ENCODE results near the gene MYBPH.

Gene MYBPH

DNA sequence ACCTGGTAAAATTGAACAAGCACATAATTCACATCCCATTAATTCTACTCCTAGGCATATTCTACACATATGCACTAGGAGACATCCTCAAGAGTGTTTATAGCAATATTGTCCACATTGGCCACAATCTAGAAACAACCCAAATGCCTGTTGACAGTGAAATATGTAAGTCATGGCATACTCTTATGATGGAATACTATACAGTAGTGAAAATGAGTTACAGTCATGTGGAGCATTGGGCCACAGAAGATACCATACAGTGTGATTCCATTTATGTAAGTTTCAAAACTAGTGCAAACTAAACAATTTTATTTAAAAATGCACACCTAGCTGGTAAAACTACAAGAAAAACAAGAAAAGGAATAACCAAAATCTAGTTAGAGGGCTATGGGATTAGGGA is 34.7 kb upstream of the MYBPH start:
- H3K4me1 ChIP-seq (ENCODE audit: insufficient read depth, low read length), result no peaks in the 10 kb centered on the region
- no peak overlapping the region for H3K4me3 ChIP-seq (ENCODE audit: low read length)
- no peaks in the 10 kb centered on the region for H3K36me3 ChIP-seq (ENCODE audit: insufficient read depth, low read length)
- no peaks in the 10 kb centered on the region for H3K9me3 ChIP-seq (ENCODE audit: low read length)
- no peak overlapping the region for H2AFZ ChIP-seq (ENCODE audit: low read depth, low read length)
- peaks cover 3% of the 10 kb centered on the region for H3K27me3 ChIP-seq (ENCODE audit: insufficient read depth, low read length)

DNA sequence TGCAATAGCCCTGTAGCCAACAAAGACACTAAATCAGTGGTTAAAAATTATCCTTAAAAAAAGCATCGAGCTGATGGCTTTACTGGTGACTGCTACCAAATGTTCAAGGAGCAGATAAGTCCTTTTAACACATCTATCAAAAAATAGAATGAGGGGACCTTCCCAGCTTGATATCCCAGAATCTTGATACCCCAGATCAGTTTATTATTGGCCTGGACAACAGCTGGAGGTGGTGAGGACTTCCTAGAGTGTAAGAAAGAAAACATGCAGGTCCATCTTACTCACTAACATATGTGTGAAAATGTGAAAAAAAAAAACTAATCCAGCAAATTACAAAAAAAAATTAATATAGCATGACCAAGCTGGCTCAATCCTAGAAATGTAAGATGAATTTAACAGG is 32.6 kb upstream of the MYBPH start:
- Histone ChIP-seq H3K9me3 (ENCODE audit: low read length) (no peaks in the 10 kb centered on the region), H3K27me3 (ENCODE audit: insufficient read depth, low read length) (peaks cover 4% of the 10 kb centered on the region), H2AFZ (ENCODE audit: low read depth, low read length) (no peak overlapping the region), H3K4me3 (ENCODE audit: low read length) (no peak overlapping the region), H3K36me3 (ENCODE audit: insufficient read depth, low read length) (no peaks in the 10 kb centered on the region), H3K4me1 (ENCODE audit: insufficient read depth, low read length) (no peaks in the 10 kb centered on the region)

DNA sequence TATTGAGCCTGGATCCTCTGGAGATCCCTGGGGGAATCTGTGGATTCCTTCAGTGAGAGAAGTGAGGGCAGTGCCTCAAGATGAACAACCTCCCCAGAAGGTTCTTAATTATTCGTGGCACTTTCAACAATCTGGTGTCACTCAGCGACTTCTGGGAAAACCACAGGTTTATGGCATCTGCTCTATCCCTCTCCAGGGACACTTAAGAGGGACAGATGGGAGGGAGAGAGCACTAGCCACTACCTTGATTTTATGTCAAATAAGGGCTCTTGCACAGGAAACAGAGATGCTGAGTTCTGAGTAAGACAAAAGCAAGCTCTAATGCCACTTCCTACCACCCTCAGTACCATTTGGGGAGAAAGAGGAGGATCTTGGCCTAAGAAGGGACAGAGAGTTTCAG is 32.1 kb upstream of the MYBPH start:
- Histone ChIP-seq H3K4me3 (ENCODE audit: low read length) (no peak overlapping the region), H3K27me3 (ENCODE audit: insufficient read depth, low read length) (peaks cover 4% of the 10 kb centered on the region), H3K4me1 (ENCODE audit: insufficient read depth, low read length) (no peaks in the 10 kb centered on the region)

DNA sequence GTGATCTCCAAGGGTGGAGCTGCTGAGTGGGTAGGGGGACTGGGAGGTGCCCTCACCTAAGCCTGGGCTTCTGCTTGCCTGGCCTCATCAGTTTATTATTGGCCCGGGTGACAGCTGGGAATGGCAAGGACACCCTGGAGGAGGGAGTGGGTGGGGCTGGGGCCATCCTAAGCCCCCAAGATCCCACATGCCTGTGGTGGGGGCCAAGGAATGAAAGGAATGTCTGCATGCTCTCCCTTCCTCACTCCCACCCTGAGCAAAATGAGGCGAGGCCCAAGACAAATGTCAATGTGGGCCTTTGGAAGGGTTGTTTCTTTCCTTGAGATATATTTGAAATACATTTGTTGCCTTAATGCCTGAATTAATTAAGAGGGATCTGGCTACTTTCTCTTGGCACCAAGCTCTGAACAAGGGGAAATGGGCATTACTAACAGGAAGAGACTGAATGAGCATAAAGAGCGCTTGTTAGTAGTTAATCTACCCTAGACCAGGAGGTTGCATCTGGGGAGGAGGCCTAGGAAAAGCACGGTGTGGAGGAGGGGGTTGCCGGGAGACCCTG is 30.6 kb upstream of the MYBPH start:
- H2AFZ ChIP-seq (ENCODE audit: low read depth, low read length), result no peak overlapping the region
- H3K27me3 ChIP-seq (ENCODE audit: insufficient read depth, low read length), result peaks cover 10% of the 10 kb centered on the region
- no peaks in the 10 kb centered on the region for H3K36me3 ChIP-seq (ENCODE audit: insufficient read depth, low read length)

More for the DNA sequence above, 32.1 kb upstream of the MYBPH start:
- no peaks in the 10 kb centered on the region for H3K9me3 ChIP-seq (ENCODE audit: low read length)
- H3K36me3 ChIP-seq (ENCODE audit: insufficient read depth, low read length), result no peaks in the 10 kb centered on the region
- no peak overlapping the region for H2AFZ ChIP-seq (ENCODE audit: low read depth, low read length)

DNA sequence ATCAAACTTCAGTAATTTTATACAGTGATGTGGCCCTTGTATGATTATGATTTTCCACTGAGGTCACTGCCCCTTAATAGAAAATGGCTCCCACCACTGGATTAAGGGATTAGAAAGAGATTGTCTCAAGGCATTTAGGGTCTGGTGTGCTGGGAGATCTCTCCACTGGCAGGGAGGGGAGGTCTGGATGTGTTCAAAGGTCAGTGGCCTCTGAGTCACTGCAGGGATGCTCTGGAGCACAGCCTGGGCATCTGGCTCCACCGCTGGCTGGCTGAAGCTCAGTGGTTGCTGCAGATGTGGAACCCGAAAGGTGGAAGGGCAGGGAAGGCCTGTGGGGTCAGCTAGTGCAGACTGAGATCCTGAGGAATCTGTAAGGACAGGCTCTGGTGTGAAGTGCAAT is 29.1 kb upstream of the MYBPH start:
- Histone ChIP-seq H3K4me3 (ENCODE audit: low read length) (no peak overlapping the region), H3K27me3 (ENCODE audit: insufficient read depth, low read length) (peaks cover 10% of the 10 kb centered on the region), H3K36me3 (ENCODE audit: insufficient read depth, low read length) (no peaks in the 10 kb centered on the region), H2AFZ (ENCODE audit: low read depth, low read length) (no peak overlapping the region), H3K9me3 (ENCODE audit: low read length) (no peaks in the 10 kb centered on the region), H3K4me1 (ENCODE audit: insufficient read depth, low read length) (no peaks in the 10 kb centered on the region)

More for the DNA sequence above, 30.6 kb upstream of the MYBPH start:
- H3K4me1 ChIP-seq (ENCODE audit: insufficient read depth, low read length), result no peaks in the 10 kb centered on the region
- H3K4me3 ChIP-seq (ENCODE audit: low read length), result no peak overlapping the region
- no peaks in the 10 kb centered on the region for H3K9me3 ChIP-seq (ENCODE audit: low read length)

DNA sequence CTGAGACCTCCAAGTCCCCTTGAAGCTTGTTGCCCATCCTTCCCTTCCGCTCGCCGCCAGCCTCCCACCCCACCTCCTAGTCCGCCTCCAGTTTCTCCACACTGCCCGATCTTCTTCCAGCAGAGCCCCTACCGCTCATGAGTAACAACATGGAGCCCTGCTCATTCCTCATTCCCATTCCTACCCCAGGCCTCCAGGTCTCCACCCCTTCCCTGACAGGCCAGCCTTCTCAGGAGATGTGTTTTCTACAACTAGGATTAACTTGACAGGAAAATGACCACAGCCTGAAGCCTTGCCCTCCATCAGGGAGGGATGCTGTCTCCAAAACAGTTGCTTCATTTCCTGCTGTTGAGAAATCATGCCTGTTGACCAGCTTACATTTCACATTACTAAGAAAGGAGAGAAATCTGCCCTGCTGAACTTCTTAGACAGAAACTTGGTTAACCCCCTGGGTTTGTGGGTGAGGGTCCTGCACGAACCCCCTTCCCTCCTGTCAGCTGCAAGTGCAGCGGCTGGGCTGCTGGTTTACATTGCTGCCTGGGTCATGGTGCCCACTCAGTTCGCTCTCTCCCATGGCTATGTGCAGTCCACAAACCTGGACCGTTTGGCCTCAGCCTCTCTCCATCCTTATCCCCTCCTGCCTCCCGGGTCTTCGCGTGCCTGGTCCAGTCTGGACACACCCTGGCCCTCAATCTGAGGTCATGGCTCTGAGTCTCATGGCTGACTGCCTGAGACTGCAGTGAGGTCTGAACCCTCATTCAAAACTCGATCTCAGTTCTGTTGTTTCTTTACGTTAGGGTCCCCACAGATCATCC is 27.0 kb upstream of the MYBPH start:
- no peaks in the 10 kb centered on the region for H3K36me3 ChIP-seq (ENCODE audit: insufficient read depth, low read length)
- no peaks in the 10 kb centered on the region for H3K4me1 ChIP-seq (ENCODE audit: insufficient read depth, low read length)
- no peak overlapping the region for H3K4me3 ChIP-seq (ENCODE audit: low read length)
- no peaks in the 10 kb centered on the region for H3K9me3 ChIP-seq (ENCODE audit: low read length)
- H3K27me3 ChIP-seq (ENCODE audit: insufficient read depth, low read length), result peaks cover 10% of the 10 kb centered on the region
- no peak overlapping the region for H2AFZ ChIP-seq (ENCODE audit: low read depth, low read length)

DNA sequence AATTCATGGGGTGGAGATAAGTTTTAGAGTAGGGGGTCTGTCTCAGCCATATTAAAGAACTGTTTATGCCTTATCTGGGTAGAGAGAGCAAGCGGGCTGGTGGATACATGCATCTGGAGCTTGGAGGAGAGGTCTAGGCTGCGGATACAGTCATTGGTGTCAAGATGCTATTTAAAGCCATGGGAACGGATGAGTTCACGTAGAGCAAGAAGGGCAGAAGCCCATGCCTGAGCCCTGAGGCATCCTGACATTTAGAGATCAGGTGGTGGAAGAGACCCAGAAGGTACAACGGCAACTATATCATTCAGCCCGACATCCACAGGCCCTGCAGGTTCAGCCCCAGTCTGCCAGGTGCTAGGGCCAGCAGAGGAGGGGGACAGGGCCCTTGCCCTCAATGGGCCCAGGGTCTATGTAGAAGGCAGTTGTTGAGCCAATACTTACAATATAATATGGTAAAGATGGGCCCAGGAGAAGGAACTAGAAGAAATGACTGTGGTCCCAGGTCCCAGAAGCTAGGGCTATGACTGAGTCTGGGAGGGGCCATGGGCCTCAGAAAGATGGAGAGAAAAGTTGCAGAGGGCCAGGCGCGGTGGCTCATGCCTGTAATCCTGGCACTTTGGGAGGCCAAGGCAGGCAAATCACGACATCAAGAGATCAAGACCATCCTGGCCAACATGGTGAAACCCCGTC is 26.0 kb upstream of the MYBPH start:
- no peaks in the 10 kb centered on the region for H3K4me1 ChIP-seq (ENCODE audit: insufficient read depth, low read length)
- H3K4me3 ChIP-seq (ENCODE audit: low read length), result no peak overlapping the region
- H2AFZ ChIP-seq (ENCODE audit: low read depth, low read length), result no peak overlapping the region
- peaks cover 10% of the 10 kb centered on the region for H3K27me3 ChIP-seq (ENCODE audit: insufficient read depth, low read length)
- H3K9me3 ChIP-seq (ENCODE audit: low read length), result peaks cover 3% of the 10 kb centered on the region
- H3K36me3 ChIP-seq (ENCODE audit: insufficient read depth, low read length), result no peaks in the 10 kb centered on the region

DNA sequence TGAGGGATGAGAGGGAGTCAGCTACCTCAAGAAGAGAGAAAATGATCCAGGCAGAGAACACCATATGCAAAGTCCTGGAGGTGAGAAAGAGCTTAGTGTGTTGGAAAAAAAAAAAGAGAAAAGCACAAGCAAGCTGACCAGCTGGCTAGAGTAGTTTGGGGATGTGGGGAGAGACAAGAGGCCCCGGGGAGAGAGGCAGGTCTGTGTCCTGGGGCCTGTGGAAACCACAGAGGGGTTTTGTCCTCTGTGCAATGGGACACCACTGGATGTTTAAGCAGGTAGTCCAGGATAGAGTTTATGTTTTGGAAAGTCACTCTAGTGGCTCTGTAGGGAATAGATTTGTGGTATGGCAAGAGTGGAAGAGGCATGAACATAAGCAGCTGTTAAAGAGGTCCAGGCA is 25.3 kb upstream of the MYBPH start:
- H2AFZ ChIP-seq (ENCODE audit: low read depth, low read length), result no peak overlapping the region
- H3K27me3 ChIP-seq (ENCODE audit: insufficient read depth, low read length), result peaks cover 10% of the 10 kb centered on the region
- H3K36me3 ChIP-seq (ENCODE audit: insufficient read depth, low read length), result no peaks in the 10 kb centered on the region
- no peak overlapping the region for H3K4me3 ChIP-seq (ENCODE audit: low read length)
- H3K9me3 ChIP-seq (ENCODE audit: low read length), result peaks cover 3% of the 10 kb centered on the region
- H3K4me1 ChIP-seq (ENCODE audit: insufficient read depth, low read length), result no peaks in the 10 kb centered on the region

DNA sequence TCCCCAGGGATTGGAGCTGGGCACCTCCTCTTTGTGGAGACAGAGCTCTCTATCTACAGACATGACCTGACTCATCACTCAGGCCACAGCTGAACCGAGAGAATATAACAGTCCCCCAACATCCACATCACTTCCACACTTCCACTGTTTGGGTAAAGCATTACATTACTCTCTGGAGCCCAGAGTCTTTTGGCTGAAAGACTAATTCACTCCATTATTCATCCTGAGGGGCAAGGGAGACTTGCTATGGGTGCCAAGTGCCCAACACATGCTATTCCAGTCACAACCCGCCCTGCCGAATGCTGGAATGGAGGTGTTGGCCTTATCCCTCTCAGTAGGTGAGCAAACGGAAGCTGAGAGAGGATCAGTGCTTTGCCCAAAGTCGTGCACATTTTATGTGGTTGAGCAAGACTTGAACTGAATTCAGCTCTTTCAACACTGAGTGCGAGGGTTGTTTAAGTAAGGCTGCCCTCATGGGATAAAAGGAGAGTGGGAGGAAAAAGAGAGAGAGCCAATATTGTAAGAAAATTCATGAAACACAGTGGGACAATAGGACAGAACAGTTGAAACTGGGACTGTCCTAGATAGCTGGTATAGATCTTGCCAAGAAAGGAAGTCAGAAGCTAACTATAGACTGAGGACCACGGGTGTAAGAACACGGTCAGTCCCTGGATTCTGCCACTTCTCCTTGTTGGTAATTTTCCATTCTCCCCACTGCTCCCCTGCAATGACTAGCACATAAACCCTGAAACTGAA is 24.4 kb upstream of the MYBPH start:
- no peak overlapping the region for H3K4me3 ChIP-seq (ENCODE audit: low read length)
- H3K9me3 ChIP-seq (ENCODE audit: low read length), result peaks cover 3% of the 10 kb centered on the region
- peaks cover 10% of the 10 kb centered on the region for H3K27me3 ChIP-seq (ENCODE audit: insufficient read depth, low read length)
- H3K4me1 ChIP-seq (ENCODE audit: insufficient read depth, low read length), result no peaks in the 10 kb centered on the region
- no peaks in the 10 kb centered on the region for H3K36me3 ChIP-seq (ENCODE audit: insufficient read depth, low read length)
- no peak overlapping the region for H2AFZ ChIP-seq (ENCODE audit: low read depth, low read length)

DNA sequence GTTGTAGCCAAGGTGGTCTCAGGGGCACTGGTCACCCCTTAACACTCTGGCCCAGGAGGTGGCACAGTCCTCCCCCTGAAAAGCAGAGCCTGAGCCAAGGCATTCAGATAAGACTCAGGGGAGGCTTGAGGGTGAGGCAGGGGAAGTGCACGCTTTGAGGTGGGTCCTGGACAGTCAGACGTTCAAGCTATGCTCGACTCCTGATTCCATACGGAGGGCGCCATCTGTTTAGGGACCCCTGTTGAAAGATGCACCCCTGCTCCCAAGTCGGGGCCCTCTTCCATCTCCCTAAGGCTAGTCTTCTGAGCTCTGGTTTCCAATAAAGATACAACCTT is 23.8 kb upstream of the MYBPH start:
- no peaks in the 10 kb centered on the region for H3K4me1 ChIP-seq (ENCODE audit: insufficient read depth, low read length)
- no peak overlapping the region for H3K4me3 ChIP-seq (ENCODE audit: low read length)
- H2AFZ ChIP-seq (ENCODE audit: low read depth, low read length), result no peak overlapping the region
- H3K27me3 ChIP-seq (ENCODE audit: insufficient read depth, low read length), result peaks cover 10% of the 10 kb centered on the region
- peaks cover 3% of the 10 kb centered on the region for H3K9me3 ChIP-seq (ENCODE audit: low read length)
- H3K36me3 ChIP-seq (ENCODE audit: insufficient read depth, low read length), result no peaks in the 10 kb centered on the region

DNA sequence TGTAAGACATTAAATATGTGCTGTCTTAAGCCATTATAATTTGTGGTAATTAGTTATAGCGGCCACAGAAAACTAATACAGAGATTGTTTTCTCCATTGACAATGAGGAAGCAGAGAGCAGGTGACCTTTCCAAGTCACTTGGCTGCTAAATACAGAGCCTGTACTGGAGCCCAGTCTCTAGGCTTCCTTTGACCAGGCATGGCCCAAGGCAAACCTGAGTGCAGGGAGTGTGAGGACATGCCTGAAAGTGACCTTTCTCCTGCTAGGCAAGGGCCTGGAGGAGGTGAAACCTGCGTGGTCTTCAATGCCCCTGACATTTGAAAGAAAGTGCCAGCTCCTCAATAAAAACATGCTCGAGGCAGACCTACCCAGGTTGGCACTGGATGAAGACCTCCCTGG is 23.4 kb upstream of the MYBPH start:
- no peaks in the 10 kb centered on the region for H3K4me1 ChIP-seq (ENCODE audit: insufficient read depth, low read length)
- H3K27me3 ChIP-seq (ENCODE audit: insufficient read depth, low read length), result peaks cover 10% of the 10 kb centered on the region
- no peak overlapping the region for H2AFZ ChIP-seq (ENCODE audit: low read depth, low read length)
- peaks cover 3% of the 10 kb centered on the region for H3K9me3 ChIP-seq (ENCODE audit: low read length)
- H3K4me3 ChIP-seq (ENCODE audit: low read length), result no peak overlapping the region
- H3K36me3 ChIP-seq (ENCODE audit: insufficient read depth, low read length), result no peaks in the 10 kb centered on the region

DNA sequence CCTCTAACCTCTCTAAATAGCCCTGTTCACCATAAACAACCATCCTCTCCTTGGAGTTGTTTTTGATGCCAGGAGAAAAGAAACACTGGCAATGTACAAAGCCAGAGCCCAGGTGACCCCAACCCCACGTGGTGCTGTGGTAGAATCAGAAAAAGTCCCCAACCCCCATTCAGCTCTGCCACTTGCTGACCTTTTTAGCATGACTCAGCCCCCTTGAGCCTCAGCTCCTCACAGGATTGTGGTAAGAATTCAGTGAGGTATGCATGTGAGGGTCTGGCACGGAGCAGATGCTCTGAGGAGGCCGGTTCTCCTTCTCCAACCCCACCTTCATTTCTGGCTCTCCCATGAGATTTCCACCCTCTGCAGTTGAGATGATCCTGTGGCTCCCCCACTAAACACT is 22.0 kb upstream of the MYBPH start:
- H2AFZ ChIP-seq (ENCODE audit: low read depth, low read length), result no peak overlapping the region
- H3K9me3 ChIP-seq (ENCODE audit: low read length), result peaks cover 3% of the 10 kb centered on the region
- H3K27me3 ChIP-seq (ENCODE audit: insufficient read depth, low read length), result peaks cover 6% of the 10 kb centered on the region
- H3K4me1 ChIP-seq (ENCODE audit: insufficient read depth, low read length), result no peaks in the 10 kb centered on the region
- no peak overlapping the region for H3K4me3 ChIP-seq (ENCODE audit: low read length)
- H3K36me3 ChIP-seq (ENCODE audit: insufficient read depth, low read length), result no peaks in the 10 kb centered on the region

DNA sequence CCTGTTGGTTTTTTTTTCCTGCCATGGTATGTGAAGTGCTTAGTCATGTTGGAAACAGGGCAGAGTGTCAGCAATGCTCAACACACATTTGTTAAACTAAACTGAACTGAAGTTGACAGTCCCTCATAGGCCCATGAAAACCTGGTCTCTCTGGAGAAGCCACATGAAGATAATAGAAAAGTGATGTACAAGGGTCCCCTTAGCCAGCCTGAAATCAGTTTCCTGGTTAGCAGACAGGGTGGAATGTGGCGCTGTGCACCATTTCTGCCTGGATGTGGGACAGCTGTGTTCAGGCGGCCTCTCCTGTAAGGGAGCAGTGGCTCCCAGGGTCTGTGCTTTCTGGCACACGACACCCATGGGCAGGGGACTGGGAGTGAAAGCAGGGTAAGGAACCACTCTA is 20.7 kb upstream of the MYBPH start:
- Histone ChIP-seq H3K36me3 (ENCODE audit: insufficient read depth, low read length) (no peaks in the 10 kb centered on the region), H3K4me3 (ENCODE audit: low read length) (no peak overlapping the region), H2AFZ (ENCODE audit: low read depth, low read length) (no peak overlapping the region), H3K9me3 (ENCODE audit: low read length) (peaks cover 3% of the 10 kb centered on the region), H3K4me1 (ENCODE audit: insufficient read depth, low read length) (no peaks in the 10 kb centered on the region), H3K27me3 (ENCODE audit: insufficient read depth, low read length) (peaks cover 1% of the 10 kb centered on the region)

All from neuron (in vitro differentiated cells).